Fibroblast of the aortic adventitia (primary cell): ENCODE results near the gene USH1G. TPM values are rescaled to one million over a fixed set of nuclear protein-coding genes. Genes with fewer than 3 reads are reported as not detected.

Experiments
- DNase-seq: peaks from one replicate; pipeline ENCODE4 v3.0.0-alpha.2; 2010; ENCODE audit warnings: low read depth
- H3K4me3 ChIP-seq: 2 replicates; pipeline ENCODE4 v1.5.1; 2011; ENCODE audit warnings: low read depth, mild to moderate bottlenecking, control low read depth, low read length, moderate library complexity
- CTCF ChIP-seq: IDR thresholded peaks from 2 replicates; pipeline ENCODE4 v1.5.1; 2011; ENCODE audit warnings: mild to moderate bottlenecking, low read length, control low read depth, inconsistent platforms; ENCODE audit not compliant: insufficient read depth
- total RNA-seq: library from RNA; depleted of rRNA; stranded (reverse); fragments of >200 nt; gene quantifications from 2 replicates; pipeline ENCODE4 v1.2.3, GENCODE V29; 2012; ENCODE audit warnings: low replicate concordance

Gene USH1G
- total RNA-seq, 1 donor: not detected

GRCh38 chr17:74928786-74929185 lies 5.7 kb upstream of the USH1G start:
- H3K4me3 ChIP-seq: no peak overlapping the region
- DNase-seq: no peak
- no peak for TF ChIP-seq CTCF

GRCh38 chr17:74925242-74925641 lies 2.2 kb upstream of the USH1G start:
- no peak for TF ChIP-seq CTCF
- no peak overlapping the region for H3K4me3 ChIP-seq
- DNase-seq: no peak

GRCh38 chr17:74924250-74924948 lies 1.3 kb upstream of the USH1G start, which contains the start of gene OTOP2:
TSS of gene OTOP2 (plus strand) at chr17:74924273. CDS start at chr17:74924633, 360 bp downstream.
- TF ChIP-seq CTCF: no peak
- DNase-seq: no peak
- H3K4me3 ChIP-seq: peak within 1 kb of the TSS; percentile 25

- no peak overlapping the region for H3K4me3 ChIP-seq
- peak; percentile 67 for TF ChIP-seq CTCF
Measured at GRCh38 chr17:74923538-74924249, 639 bp upstream of the USH1G start.

DNA sequence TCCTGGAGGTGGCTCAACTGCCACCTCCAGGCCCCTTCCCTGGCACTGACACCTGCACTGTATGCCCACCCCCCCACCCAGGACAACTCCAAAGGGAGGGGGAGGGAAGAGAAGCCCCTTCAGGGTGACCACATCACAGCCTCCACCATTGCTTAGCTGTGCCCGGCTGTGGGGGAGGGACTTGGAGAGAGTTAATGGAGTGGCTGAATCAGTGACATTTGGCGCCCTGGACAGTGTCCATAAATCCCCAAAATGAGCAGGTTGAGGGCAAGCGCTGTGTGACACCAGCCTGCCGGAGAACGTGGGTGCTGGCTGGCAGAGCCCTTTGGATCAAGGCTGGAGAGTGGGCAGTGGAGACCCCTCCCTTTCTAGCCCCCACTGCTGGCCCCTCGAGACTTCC lies 883 bp downstream of the USH1G start:
- H3K4me3 ChIP-seq: no peak overlapping the region
- no peak for DNase-seq
- TF ChIP-seq CTCF: no peak

More at GRCh38 chr17:74923538-74924249, 639 bp upstream of the USH1G start:
- DNase-seq: peak; percentile 35

DNA sequence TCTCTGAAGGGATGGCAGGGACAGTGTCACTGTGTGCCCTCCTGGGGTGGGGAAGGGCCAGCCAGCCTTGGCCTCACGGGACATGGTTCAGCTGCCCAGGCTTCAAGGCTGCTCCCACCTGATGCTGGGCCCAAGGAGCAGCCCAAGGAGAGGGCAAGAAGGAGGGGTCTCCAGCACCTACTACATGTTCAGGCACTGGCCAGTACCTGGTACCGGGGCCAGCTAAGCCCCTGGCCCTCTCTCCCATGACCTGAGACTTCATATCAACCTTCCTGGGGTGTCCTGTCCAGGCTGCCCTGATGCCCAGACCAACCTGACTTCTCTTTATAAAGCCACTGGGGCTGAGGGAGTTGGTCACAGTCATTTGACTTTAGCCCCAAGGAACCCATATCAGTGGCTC lies 1.3 kb downstream of the USH1G start:
- no peak for DNase-seq
- H3K4me3 ChIP-seq: no peak overlapping the region
- TF ChIP-seq CTCF: no peak
